Right atrium auricular region (tissue), 2 donors: ENCODE measurements around the gene RMI2. TPM values are rescaled to one million over a fixed set of nuclear protein-coding genes. Genes with fewer than 3 reads are reported as not detected.
A peak's percentile ranks its signal among the peaks of the same experiment; 100 is the strongest.

Source experiments
- DNase-seq: peaks from one replicate; pipeline ENCODE4 v3.0.0-alpha.2; 2019; ENCODE audit warnings: low spot score
- H3K27ac ChIP-seq, 2 donors: fragments of 200-600 bp; sonication (generic); 1 replicate in 1 of 2; 2 replicates in 1 of 2; pipeline ENCODE4 v1.5.1; 2016 to 2019
- H3K27me3 ChIP-seq, 2 donors: fragments of 200-600 bp; sonication (generic); one replicate each; pipeline versions ENCODE4 v1.5.1 to v1.6.0; 2017 to 2019
- H3K36me3 ChIP-seq: fragments of 200-600 bp; sonication (generic); one replicate; pipeline ENCODE4 v1.5.1; 2016
- H3K4me1 ChIP-seq, 2 donors: fragments of 200-600 bp; sonication (generic); one replicate each; pipeline versions ENCODE4 v1.5.1 to v1.6.0; 2017 to 2019
- H3K4me3 ChIP-seq, 2 donors: fragments of 200-600 bp; sonication (generic); 1 replicate in 1 of 2; 2 replicates in 1 of 2; pipeline ENCODE4 v1.5.1; 2017 to 2019; ENCODE audit warnings: mild to moderate bottlenecking in 1 of 2, moderate library complexity in 1 of 2
- H3K9me3 ChIP-seq, 2 donors: fragments of 200-600 bp; sonication (generic); one replicate each; pipeline ENCODE4 v1.5.1; 2019
- total RNA-seq, 2 donors: library from RNA; depleted of rRNA; stranded (reverse); fragments of >200 nt; gene quantifications; one replicate each; pipeline ENCODE4 v1.1.0, GENCODE V29; 2016
- TF ChIP-seq, protein P1 (sequence below), 2 donors: fragments of 200-600 bp; sonication (generic); IDR thresholded peaks; one replicate each; pipeline ENCODE4 v1.5.1; 2019; ENCODE audit warnings: antibody characterized with exemption in 2 of 2

The RMI2 gene
- under 1 TPM in 1 of 2 donors, not detected in 1; 0.85 TPM for total RNA-seq

DNA sequence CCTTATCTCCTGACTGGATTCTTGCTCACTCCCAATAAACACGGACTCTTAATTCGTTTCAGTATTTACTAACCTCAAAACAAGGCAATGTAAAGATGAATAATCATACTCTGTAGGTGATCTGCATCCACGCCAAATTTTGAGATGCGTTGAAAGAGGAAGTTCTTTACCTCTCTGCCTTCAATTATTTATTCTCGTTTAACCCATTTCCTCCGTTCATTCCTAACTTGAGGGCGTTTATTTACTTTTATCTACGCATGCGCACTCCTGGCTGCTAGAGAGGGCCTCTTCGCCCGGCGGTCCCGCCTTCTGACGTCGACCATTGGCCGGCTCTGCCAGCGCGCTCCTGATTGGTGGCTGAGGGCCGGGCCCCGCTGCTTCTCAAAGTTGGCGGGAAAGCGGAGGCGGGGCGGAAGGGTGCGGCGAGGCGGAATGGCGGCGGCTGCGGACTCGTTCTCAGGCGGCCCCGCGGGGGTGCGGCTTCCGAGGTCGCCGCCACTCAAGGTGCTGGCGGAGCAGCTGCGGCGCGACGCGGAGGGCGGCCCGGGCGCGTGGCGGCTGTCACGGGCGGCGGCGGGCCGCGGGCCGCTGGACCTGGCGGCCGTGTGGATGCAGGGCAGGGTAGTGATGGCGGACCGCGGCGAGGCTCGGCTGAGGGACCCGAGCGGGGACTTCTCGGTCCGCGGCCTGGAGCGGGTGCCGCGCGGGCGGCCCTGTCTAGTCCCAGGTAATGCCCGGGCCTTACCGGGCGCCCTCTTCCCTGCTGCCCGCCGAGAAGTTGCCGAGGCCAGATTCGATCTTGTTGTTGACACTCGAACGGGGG, at the start of gene RMI2:
TSS of gene RMI2 (plus strand) at position 420 of the 823 bp plus-strand sequence. CDS start at position 433, 13 bp downstream.
- TF ChIP-seq, protein P1, sequence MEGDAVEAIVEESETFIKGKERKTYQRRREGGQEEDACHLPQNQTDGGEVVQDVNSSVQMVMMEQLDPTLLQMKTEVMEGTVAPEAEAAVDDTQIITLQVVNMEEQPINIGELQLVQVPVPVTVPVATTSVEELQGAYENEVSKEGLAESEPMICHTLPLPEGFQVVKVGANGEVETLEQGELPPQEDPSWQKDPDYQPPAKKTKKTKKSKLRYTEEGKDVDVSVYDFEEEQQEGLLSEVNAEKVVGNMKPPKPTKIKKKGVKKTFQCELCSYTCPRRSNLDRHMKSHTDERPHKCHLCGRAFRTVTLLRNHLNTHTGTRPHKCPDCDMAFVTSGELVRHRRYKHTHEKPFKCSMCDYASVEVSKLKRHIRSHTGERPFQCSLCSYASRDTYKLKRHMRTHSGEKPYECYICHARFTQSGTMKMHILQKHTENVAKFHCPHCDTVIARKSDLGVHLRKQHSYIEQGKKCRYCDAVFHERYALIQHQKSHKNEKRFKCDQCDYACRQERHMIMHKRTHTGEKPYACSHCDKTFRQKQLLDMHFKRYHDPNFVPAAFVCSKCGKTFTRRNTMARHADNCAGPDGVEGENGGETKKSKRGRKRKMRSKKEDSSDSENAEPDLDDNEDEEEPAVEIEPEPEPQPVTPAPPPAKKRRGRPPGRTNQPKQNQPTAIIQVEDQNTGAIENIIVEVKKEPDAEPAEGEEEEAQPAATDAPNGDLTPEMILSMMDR (IDR thresholded peaks at IDR 0.05): no peak
- DNase-seq: peak; percentile 95
- peaks cover 0 to 18% of the 10 kb centered on the region in 2 donors for H3K4me1 ChIP-seq
- no peaks in the 10 kb centered on the region for H3K27me3 ChIP-seq
- H3K36me3 ChIP-seq: no peaks in the 10 kb centered on the region
- H3K9me3 ChIP-seq: no peaks in the 10 kb centered on the region
- no peak within 1 kb of the TSS for H3K27ac ChIP-seq
- peak within 1 kb of the TSS; percentile 35 to 64 for H3K4me3 ChIP-seq

DNA sequence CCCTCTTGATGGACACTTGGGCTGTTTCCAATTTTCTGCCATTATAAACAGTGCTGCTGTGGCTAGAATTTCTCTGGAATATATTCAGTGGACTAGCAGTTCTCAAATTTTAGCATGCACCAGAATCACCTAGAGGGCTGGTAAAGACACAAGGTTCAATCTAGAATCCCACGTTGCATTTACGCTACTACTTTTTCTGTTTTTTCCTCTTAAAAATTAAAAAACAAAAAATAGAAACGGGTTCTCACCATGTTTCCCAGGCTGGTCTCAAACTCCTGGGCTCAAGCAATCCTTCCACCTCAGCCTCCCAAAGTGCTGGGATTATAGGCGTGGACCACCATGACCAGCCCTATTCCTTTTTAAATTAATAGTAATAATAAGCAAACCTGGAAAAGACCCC, 49.6 kb upstream of the RMI2 start:
- no peaks in the 10 kb centered on the region for H3K9me3 ChIP-seq
- no peak for DNase-seq
- H3K4me1 ChIP-seq: peaks cover 0 to 15% of the 10 kb centered on the region in 2 donors
- no peak overlapping the region for H3K27ac ChIP-seq
- no peak overlapping the region for H3K4me3 ChIP-seq
- H3K36me3 ChIP-seq: no peaks in the 10 kb centered on the region
- no peaks in the 10 kb centered on the region for H3K27me3 ChIP-seq
- TF ChIP-seq, protein P1 (IDR thresholded peaks at IDR 0.05): no peak

DNA sequence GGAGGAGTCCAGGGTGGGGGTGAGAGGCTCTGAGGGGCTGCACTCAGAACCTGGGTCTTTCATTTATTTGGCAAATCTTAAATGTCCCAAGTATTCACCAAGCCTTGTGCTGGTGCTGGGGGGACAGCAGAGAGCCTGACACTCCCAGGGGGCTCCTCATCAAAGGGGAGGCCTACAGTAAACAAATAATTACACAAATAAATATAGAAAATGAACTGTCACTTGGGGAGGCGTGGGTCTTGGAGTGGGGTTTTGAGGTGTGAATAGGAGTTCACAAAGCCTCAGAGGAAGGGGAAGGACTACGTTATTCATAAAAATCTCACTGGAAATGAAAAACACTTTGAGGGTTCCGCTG, 48.9 kb upstream of the RMI2 start:
- TF ChIP-seq, protein P1 (IDR thresholded peaks at IDR 0.05): no peak
- Histone ChIP-seq H3K9me3 (no peaks in the 10 kb centered on the region), H3K4me1 (peaks cover 0 to 15% of the 10 kb centered on the region in 2 donors), H3K27ac (no peak overlapping the region), H3K4me3 (no peak overlapping the region), H3K27me3 (no peaks in the 10 kb centered on the region), H3K36me3 (no peaks in the 10 kb centered on the region)
- no peak for DNase-seq

DNA sequence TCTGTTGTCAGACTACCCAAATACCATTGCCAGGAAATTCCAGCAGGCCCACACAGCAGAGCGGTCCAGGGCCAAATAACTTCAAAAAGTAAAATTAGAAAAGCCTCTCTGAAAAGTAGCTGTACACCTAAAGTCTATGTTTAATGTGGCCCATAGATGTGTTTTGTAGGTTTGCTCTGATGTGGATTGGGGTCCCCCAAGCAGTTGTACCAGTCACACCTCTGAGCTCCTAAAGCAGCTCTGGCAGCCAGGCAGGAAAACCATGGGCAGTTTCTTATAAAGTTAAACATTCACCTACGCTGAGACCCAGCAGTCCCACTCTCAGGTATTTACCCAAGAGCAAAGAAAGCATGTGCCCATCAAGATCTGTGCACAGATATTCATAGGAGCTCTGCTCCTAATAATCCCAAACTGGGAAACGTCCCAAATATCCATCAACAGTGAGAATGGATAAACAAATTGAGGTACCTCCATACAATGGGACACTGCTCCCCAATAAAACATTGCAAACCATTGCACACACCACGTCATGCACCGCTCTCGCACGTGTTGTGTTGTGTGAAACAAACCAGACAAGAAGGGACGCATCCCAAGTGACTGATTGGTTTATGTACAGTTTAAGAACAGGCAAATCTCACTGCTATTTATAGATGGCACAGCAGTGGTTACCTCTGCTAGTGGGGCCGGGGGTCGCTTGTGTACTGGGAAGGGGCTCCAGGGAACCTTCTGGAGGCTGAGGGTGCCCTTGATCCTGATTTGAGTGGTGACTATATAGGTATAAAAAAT, 48.4 kb upstream of the RMI2 start:
- H3K9me3 ChIP-seq: no peaks in the 10 kb centered on the region
- H3K27me3 ChIP-seq: no peaks in the 10 kb centered on the region
- H3K27ac ChIP-seq: peak overlapping the region; percentile 14 to 43
- DNase-seq: no peak
- H3K4me3 ChIP-seq: peak overlapping the region in 1 of 2 donors; percentile 23
- H3K36me3 ChIP-seq: no peaks in the 10 kb centered on the region
- peaks cover 0 to 15% of the 10 kb centered on the region in 2 donors for H3K4me1 ChIP-seq
- TF ChIP-seq, protein P1 (IDR thresholded peaks at IDR 0.05): no peak

DNA sequence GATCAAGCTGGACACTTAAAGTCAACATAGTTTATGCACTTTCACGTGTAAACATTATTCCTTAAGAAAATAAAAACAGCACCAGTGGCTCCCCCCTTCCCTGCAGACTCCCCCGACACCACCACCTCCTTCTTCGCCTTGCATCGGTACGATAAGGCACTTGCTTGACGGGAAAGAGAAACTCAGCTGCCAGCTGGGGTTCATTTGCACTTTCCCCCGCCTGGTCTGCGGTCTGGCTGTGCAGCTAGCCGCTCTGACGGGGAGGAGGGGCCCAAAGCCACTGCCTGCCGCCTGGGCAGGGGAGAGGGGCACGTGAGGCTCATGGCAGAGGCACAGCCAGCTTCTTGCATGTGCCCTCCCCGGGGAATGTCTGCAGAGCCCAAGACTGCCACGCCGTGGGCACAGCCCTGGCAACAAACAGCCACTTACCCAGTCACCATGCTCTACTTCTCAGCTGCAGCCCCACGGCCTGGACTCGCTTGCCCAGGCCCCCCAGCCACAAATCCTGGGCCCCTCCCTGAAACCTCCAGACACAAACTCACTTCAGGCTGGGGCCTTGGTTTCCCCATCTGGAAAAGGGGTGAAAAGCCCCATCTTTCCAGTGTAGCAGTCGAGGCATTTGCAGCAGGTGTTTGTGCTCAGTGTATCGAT, 47.6 kb upstream of the RMI2 start:
- peak; percentile 60 for DNase-seq
- Histone ChIP-seq H3K4me3 (peak overlapping the region in 1 of 2 donors; percentile 23), H3K27ac (peak overlapping the region; percentile 14 to 43)

More for the DNA sequence above, 47.6 kb upstream of the RMI2 start:
- Histone ChIP-seq H3K36me3 (no peaks in the 10 kb centered on the region), H3K9me3 (no peaks in the 10 kb centered on the region), H3K27me3 (no peaks in the 10 kb centered on the region), H3K4me1 (peaks cover 0 to 15% of the 10 kb centered on the region in 2 donors)
- TF ChIP-seq, protein P1 (IDR thresholded peaks at IDR 0.05): peak in 1 of 2 donors; percentile 46
